GM18505 (cell line): ENCODE results near the gene CACNA1G.

Experiments used
- ATAC-seq: cut with Tn5 transposase; IDR thresholded peaks from one replicate; pipeline ENCODE4 v1.9.1; 2021; ENCODE audit not compliant: unreplicated experiment
- POLR2A ChIP-seq: IDR thresholded peaks from 4 replicates; pipeline ENCODE4 v1.6.1; 2011; ENCODE audit warnings: borderline replicate concordance; ENCODE audit not compliant: insufficient read depth, insufficient read length; ENCODE audit errors: extremely low read depth

The CACNA1G gene

DNA sequence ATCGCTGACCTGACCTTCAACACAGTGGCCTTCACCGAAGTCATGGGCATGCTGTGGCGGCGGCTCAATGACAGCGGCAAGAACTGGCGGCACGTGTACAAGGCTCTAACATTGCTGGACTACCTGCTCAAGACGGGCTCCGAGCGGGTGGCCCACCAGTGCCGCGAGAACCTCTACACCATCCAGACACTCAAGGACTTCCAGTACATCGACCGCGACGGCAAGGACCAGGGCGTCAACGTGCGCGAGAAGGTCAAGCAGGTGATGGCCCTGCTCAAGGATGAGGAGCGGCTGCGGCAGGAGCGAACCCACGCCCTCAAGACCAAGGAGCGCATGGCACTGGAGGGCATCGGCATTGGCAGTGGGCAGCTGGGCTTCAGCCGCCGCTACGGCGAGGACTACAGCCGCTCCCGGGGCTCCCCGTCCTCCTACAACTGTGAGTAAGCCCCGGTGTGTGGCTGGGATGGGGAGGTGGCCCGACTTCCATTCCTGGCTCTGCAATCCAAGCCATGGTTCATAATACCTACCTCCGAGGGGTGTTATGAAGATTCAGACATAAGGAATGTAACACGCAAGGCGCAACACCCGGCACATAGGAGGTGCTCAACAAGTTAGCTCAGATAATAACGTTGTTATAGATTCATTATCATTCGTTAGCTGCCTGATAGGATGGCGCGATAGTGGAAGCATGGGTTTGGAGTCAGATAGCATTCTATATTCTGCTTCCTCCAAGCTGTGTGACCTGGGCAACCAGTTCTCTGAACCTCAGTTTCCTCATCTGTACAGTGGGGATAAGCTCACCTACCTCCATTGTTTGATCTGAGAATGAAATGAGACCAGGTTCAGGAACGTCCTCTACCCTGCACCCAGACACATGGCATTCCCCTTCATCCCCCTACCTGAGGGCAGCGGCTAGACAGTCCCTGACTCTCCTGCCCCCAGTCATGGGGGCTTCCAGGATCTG lies 23.6 kb upstream of the CACNA1G start:
- ATAC-seq: no peak
- TF ChIP-seq POLR2A: no peak

DNA sequence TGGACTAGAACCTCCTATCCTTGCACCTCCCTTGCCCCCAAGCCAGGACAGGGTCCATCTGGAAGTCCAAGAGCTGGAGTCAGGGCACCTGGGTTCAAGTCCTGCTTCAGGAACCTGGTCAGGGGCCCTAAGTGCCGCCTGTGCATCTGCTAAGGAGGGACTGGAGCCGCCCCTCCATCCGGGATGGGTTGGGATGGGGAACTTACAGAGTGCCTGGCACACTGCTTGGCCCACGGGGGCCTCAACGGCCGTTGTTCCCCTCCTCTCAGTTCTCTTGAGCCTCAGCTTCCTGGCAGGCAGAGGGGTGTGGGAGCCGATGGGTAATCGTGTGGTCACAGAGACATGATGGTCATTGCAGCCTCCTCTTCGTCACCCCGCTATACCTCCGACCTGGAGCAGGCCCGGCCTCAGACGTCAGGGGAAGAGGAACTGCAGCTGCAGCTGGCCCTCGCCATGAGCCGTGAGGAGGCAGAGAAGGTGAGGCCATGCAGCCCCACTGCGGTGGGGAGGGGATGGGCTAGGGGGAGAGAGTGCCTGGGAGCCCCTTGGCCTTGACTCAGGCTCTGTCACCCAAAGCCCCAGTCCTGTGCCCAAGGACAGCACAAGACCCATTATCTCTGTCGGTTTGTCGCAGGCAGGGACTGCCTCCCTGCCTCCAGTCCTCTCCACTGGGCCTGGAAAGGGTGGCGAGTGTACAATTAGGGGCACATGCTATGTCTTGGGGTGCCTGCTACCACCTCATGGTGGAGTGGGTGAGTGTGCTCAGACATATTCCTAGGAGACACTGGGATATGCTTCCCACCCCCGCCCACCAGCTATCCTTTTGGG lies 22.6 kb upstream of the CACNA1G start:
- no peak for TF ChIP-seq POLR2A
- ATAC-seq: no peak

DNA sequence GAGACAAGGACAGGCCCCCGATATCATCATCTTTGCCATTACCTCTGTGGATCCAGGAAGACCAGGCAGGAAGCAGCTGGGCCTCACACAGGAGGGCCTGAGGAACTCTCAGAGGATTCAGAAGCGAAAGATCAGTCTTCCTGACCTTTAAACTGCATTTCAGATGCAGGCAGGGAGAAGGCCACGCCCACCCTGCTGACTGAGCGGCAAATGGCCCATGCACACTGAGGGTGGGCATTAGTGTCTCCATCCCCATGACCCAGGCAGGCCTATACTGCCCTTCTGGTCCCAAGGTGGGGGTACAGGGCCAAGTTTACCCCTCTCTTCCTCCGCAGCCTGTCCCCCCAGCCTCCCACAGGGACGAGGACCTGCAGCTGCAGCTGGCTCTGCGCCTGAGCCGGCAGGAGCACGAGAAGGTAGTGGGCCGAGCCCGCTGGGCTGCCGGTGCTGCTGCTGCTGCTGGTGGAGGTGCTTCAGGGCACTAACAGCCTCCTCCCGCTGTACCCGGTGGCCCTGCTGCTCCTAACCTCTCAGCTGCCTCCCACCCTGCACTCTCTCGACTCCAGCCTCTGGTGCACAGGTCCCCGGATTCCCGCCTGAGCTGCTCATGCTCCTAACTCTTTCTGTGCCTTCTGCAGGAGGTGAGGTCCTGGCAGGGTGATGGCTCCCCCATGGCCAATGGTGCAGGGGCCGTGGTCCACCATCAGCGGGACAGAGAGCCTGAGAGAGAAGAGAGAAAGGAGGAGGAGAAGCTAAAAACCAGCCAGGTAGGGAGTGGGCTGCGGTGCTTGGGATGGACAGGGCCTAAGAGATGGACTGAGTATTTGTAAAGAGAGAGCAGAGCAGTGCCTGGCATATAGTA lies 21.7 kb upstream of the CACNA1G start:
- no peak for ATAC-seq
- TF ChIP-seq POLR2A: no peak

DNA sequence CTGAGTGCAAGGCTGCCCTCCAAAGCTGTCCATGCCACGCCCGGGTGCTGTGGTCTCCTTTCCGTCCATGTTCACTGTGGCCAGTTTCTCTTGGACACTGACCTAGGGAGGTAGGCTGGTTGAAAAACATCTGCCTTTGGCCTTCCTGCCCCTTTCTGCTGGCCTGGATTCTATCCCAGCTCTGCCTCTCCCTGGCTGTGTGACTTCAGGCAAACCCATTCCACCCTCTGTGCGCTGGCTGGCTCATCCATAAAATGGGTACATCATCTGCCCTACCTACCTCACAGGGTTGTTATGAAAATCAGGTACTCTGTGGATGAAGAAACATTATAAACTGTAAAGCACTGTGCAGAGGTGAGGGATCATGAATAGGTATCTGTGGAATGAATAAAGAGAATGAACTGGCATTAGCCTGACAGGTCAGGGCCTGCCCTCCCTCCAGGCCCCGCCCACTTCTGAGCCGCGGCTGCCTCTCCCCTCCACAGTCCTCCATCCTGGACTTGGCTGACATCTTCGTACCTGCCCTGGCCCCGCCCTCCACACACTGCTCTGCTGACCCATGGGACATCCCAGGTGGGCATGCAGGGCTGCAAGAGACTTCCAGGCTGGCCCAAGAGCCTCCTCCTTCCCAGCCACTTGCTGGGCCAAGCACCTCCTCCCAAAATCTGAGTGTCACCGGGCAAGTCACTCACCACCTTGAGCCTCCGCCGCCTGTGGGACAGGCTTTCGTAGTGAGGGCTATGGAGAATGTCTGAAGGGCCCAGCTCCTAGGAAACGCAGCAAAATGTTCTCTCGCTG lies 20.6 kb upstream of the CACNA1G start:
- no peak for ATAC-seq
- no peak for TF ChIP-seq POLR2A

DNA sequence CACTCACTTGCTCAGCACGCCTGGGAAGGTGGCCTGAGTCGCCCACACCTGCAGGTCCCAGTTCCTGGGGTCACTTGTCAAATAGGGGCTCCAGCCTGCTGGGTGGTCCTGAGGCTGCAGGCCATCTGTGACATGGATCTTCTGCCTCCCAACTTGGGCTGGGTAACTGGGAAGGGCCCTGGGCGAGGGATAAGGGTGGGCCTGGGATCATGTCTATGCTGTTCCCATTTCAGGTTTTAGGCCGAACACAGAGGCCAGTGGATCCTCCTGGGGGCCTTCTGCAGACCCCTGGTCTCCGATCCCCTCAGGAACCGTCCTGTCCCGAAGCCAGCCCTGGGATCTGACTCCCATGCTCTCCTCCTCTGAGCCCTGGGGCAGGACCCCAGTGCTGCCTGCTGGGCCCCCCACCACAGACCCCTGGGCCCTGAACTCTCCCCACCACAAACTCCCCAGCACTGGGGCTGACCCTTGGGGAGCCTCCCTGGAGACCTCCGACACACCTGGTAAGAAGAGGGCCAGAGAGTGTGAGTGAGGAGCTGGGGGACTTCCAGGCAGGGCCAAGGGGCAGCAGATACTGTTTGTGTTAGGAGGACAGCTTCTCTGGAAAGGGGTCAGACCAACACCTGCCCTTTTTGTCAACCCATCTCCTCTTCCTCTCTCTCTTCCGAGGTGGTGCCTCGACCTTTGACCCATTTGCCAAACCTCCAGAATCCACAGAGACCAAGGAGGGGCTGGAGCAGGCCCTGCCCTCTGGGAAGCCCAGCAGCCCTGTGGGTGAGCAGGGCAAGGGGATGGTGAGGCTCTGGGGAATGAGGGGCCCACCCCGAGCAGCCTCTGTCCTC lies 19.7 kb upstream of the CACNA1G start:
- no peak for ATAC-seq
- no peak for TF ChIP-seq POLR2A

DNA sequence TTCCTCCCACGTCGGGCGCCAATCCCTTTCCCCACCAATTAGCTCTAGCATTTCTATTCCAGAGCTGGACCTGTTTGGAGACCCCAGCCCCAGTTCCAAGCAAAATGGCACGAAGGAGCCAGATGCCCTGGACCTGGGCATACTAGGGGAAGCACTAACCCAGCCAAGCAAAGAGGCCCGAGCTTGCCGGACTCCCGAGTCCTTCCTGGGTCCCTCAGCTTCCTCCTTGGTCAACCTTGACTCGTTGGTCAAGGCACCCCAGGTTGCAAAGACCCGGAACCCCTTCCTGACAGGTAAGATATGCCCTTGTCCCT lies 19.2 kb upstream of the CACNA1G start:
- no peak for ATAC-seq

DNA sequence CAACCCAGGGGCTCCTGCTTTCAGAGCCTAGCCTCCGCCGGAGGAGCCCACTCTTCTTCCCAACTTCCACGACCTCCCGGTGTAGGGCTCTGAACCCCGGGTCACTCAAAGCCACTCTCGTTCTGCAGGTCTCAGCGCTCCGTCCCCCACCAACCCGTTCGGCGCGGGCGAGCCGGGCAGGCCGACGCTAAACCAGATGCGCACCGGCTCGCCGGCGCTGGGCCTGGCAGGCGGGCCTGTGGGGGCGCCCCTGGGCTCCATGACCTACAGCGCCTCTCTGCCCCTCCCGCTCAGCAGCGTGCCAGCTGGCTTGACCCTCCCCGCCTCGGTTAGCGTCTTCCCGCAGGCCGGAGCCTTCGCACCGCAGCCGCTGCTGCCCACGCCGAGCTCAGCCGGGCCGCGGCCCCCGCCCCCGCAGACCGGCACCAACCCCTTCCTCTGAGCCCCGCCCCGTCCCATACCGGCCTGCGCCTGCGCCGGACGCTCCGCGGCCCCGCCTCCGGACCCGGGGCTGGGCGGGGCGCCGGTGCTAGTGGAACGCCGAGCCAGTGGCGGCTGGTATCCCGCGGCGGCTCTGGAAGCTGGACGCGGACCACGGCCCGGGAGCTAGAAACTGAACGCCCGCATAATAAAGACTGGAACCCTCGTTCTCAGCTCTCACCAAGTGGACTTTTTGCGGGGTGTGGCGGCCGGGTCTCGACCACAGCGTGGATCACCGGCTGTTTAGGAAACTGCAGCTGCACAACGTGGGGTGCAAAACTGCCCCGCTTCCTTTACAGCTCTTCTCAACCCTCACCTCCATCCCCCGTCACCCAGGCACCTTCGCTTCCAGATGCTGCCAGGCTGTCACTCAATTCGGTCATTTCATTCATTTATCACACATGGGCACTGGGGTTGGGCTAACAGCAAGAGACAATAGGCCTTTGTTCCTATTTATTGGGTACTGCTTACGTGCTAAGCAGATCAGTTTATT lies 18.5 kb upstream of the CACNA1G start:
- ATAC-seq: peak; percentile 66
- TF ChIP-seq POLR2A: peak; percentile 43

More for the DNA sequence above, 19.2 kb upstream of the CACNA1G start:
- no peak for TF ChIP-seq POLR2A

DNA sequence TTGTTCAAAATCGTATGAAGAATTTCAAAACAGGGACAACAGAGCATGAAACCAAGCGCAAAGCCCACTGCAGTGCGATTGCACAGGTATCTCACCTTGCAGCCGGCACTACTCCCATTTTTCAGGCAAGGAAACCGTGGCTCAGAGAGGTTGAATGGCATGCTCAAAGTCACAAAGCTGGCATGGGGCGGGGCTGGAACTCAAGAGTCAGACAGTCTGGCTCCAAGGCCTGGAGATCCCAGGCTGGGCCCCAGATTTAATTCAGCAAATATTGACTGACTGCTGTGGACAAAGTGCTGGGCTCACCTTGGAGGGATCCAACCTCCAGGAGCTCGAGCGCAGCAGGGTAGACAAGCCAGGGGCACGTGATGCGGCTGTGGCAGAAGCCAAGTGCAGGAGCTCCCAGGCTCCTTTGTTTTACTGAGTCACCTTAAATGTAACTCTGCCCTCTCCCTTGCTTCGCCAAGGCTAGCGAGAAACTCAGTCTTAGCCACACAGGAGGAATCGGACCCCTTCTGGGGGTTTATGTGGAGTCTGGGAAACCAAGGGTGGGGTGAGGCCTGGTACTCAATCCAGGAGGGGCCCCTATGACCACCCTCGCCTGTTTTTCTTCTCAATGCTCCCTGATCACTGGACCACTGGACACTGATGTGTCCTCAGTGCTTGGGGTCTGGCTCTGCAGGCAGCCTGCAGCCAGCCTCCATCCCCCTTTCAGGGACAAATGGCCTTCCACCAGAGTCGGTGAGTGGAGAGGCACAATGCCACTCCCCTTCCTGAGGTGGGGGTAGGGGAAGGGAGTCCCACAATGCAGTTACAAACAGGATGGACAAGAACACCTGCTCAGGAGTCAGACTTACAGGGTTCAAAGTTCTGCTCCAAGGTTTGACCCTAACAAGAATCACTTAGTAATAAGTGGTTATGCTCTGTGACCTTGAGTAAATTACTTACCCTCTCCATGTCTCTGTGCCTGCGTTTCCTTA lies 17.4 kb upstream of the CACNA1G start:
- no peak for ATAC-seq
- TF ChIP-seq POLR2A: no peak

DNA sequence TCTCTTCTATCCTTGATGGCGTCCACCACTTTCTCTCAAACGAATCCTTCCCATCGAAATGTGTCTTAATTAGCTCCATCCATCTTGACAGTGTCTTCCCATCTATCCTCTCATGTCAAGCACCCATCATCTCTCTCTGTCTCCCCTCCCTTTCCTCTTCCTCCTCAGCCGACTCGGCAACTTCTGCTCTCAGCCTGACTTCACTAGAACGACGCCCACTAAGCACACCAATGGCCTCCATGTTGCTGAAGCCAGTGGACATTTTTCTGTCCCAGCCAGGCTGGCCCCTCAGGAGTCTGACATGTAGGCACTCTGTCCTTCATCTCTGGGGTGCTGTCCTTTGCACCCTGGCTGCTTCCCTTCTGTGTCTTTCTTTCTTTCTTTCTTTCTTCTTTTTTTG lies 16.0 kb upstream of the CACNA1G start:
- ATAC-seq: no peak
- TF ChIP-seq POLR2A: no peak

DNA sequence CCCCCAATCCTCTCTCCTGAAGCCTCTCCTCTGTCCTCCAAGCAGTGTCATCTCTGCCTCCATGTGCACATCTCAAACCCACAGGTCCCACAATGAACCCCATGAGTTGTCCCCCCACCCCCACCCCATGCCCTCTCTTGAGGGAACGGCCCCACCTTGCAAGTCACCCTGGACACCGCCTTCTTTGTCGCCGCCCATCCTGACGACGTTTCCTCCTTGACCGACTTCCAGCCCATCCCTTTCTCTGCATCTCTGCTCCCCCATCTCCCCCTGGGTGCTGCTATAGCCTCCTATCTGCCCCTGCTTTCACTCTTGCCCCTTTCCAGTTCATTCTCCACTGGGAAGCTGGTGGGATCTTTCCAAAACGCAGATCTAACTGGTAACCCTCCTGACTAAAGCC lies 15.2 kb upstream of the CACNA1G start:
- ATAC-seq: no peak
- TF ChIP-seq POLR2A: no peak

DNA sequence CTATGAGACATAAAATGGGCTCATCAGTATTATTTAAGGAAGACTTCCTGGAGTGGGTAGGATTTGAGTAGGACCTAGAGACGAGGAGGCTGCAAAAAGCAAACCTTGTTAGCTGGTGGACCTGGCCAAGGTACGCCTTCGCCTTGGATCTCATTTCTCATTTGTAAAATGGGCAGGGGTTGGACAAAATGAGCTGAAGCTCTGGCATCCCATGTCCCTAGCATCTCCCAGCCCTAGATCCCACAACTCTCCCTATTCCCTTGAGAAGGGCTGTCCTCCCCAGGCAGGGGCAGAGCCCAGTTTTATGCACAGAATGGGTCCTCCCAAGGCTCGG lies 13.8 kb upstream of the CACNA1G start:
- no peak for TF ChIP-seq POLR2A
- no peak for ATAC-seq
